ENCODE measurements around the gene PHACTR3.

PHACTR3 gene

GRCh38 chr20:59747671-59748515 lies 143.6 kb downstream of the PHACTR3 start:
- DNase-seq (ENCODE audit: low read depth in 1 of 2, low spot score in 1 of 2): no peak

- DNase-seq (ENCODE audit: low read depth in 1 of 2, low spot score in 1 of 2): no peak
Measured at GRCh38 chr20:59748619-59749191, 144.4 kb downstream of the PHACTR3 start.

GRCh38 chr20:59749301-59749700 lies 145.0 kb downstream of the PHACTR3 start:
- no peak for DNase-seq (ENCODE audit: low read depth in 1 of 2, low spot score in 1 of 2)

GRCh38 chr20:59750209-59750840 lies 146.0 kb downstream of the PHACTR3 start:
- no peak for DNase-seq (ENCODE audit: low read depth in 1 of 2, low spot score in 1 of 2)

- no peak for DNase-seq (ENCODE audit: low read depth in 1 of 2, low spot score in 1 of 2)
Measured at GRCh38 chr20:59751075-59751711, 146.9 kb downstream of the PHACTR3 start.

- no peak for DNase-seq (ENCODE audit: low read depth in 1 of 2, low spot score in 1 of 2)
Measured at GRCh38 chr20:59752101-59752586, 147.8 kb downstream of the PHACTR3 start.

- DNase-seq (ENCODE audit: low read depth in 1 of 2, low spot score in 1 of 2): no peak
Measured at GRCh38 chr20:59752704-59753460, 148.5 kb downstream of the PHACTR3 start.

- DNase-seq (ENCODE audit: low read depth in 1 of 2, low spot score in 1 of 2): no peak
Measured at GRCh38 chr20:59753836-59754235, 149.5 kb downstream of the PHACTR3 start.

- no peak for DNase-seq (ENCODE audit: low read depth in 1 of 2, low spot score in 1 of 2)
Measured at GRCh38 chr20:59754551-59754950, 150.2 kb downstream of the PHACTR3 start.

- DNase-seq (ENCODE audit: low read depth in 1 of 2, low spot score in 1 of 2): no peak
Measured at GRCh38 chr20:59756241-59756640, 151.9 kb downstream of the PHACTR3 start.

GRCh38 chr20:59764037-59764436 lies 159.7 kb downstream of the PHACTR3 start:
- DNase-seq (ENCODE audit: low read depth in 1 of 2, low spot score in 1 of 2): no peak

- DNase-seq (ENCODE audit: low read depth in 1 of 2, low spot score in 1 of 2): no peak
Measured at GRCh38 chr20:59765599-59766177, 161.3 kb downstream of the PHACTR3 start.

- DNase-seq (ENCODE audit: low read depth in 1 of 2, low spot score in 1 of 2): no peak
Measured at GRCh38 chr20:59767656-59768055, 163.3 kb downstream of the PHACTR3 start.

- DNase-seq (ENCODE audit: low read depth in 1 of 2, low spot score in 1 of 2): no peak
Measured at GRCh38 chr20:59770270-59770669, 165.9 kb downstream of the PHACTR3 start.

GRCh38 chr20:59770851-59771250 lies 166.5 kb downstream of the PHACTR3 start:
- DNase-seq (ENCODE audit: low read depth in 1 of 2, low spot score in 1 of 2): no peak

GRCh38 chr20:59771506-59772372 lies 167.4 kb downstream of the PHACTR3 start:
- no peak for DNase-seq (ENCODE audit: low read depth in 1 of 2, low spot score in 1 of 2)

- no peak for DNase-seq (ENCODE audit: low read depth in 1 of 2, low spot score in 1 of 2)
Measured at GRCh38 chr20:59772373-59772705, 168.0 kb downstream of the PHACTR3 start.

- DNase-seq (ENCODE audit: low read depth in 1 of 2, low spot score in 1 of 2): no peak
Measured at GRCh38 chr20:59772931-59773913, 168.9 kb downstream of the PHACTR3 start.
